Measurements from ENCODE around the gene ATP5MG. TPM values are rescaled to one million over a fixed set of nuclear protein-coding genes. Genes with fewer than 3 reads are reported as not detected.

ATP5MG gene
- total RNA-seq, 1 experiment from 2014 or later = 334 TPM

DNA sequence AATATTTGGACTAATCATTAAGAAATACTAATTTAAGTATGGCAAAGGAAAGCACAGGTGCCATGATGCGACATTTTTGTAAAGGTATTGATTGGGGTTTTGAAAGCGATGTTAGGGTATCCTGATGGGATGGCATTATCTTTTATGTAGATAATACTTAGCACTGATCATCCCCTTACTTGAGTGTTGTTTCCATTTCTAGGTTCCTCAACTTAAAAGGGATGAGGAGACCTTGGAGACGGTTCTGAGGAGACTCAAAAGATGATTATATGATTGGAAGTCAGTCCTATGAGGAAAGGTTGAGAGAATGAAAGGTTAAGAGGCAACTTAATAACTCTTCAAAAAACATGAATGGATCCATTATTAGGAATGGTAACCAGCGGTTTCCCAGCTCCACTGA is 46.0 kb downstream of the ATP5MG start:
- BruUV-seq (replicated peaks) = no TSS peak
- Histone ChIP-seq H3K4me3 (ENCODE audit: low read depth, low read length, poor library complexity, severe bottlenecking) (no peak overlapping the region), H3K4me1 (ENCODE audit: insufficient read depth, low read length, poor library complexity, severe bottlenecking) (peaks cover 19% of the 10 kb centered on the region), H3K36me3 (ENCODE audit: insufficient read depth, low read length, poor library complexity, severe bottlenecking) (no peaks in the 10 kb centered on the region), H3K27ac (ENCODE audit: low read depth, low read length, poor library complexity, severe bottlenecking) (no peak overlapping the region), H3K27me3 (replicated peaks; ENCODE audit: insufficient read depth, low read depth, low read length, poor library complexity) (no peaks in the 10 kb centered on the region), H3K9me3 (ENCODE audit: low read depth, low read length, poor library complexity, severe bottlenecking) (no peaks in the 10 kb centered on the region)
- ChIA-PET CTCF (no interaction called here), POLR2A (ENCODE audit: low non-redundant PET) (no interaction called here)
- no peak for TF ChIP-seq EZH2 (IDR thresholded peaks at IDR 0.05; ENCODE audit: borderline replicate concordance, low read depth, low read length, poor library complexity, severe bottlenecking)
- TF ChIP-seq, protein P1, sequence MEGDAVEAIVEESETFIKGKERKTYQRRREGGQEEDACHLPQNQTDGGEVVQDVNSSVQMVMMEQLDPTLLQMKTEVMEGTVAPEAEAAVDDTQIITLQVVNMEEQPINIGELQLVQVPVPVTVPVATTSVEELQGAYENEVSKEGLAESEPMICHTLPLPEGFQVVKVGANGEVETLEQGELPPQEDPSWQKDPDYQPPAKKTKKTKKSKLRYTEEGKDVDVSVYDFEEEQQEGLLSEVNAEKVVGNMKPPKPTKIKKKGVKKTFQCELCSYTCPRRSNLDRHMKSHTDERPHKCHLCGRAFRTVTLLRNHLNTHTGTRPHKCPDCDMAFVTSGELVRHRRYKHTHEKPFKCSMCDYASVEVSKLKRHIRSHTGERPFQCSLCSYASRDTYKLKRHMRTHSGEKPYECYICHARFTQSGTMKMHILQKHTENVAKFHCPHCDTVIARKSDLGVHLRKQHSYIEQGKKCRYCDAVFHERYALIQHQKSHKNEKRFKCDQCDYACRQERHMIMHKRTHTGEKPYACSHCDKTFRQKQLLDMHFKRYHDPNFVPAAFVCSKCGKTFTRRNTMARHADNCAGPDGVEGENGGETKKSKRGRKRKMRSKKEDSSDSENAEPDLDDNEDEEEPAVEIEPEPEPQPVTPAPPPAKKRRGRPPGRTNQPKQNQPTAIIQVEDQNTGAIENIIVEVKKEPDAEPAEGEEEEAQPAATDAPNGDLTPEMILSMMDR (conservative IDR thresholded peaks at IDR 0.05; ENCODE audit: low read depth, low read length) = no peak
- intact Hi-C loops (cut with micrococcal nuclease; ENCODE audit: unreplicated experiment) = no loop called here
- no peak for DNase-seq (ENCODE audit: low spot score)

DNA sequence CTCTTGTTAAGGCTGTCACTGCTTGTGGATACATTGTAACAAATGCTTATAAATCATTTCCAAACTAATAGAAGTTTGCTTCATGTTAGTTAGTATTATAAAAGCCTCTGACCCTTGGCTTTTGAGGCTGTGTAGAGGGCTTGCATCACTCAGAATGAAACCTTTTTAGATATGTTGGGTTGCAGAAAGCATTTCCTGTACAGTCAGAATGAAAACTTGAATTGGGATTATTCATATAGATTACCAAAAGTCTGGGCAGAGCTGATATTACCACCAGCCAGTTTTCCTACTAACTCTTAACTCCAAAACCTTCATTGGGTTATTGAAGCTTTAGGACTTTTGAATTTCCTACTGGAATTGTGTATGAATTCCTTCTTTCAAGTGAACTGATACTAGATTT is 46.9 kb downstream of the ATP5MG start:
- Histone ChIP-seq H3K9me3 (ENCODE audit: low read depth, low read length, poor library complexity, severe bottlenecking) (no peaks in the 10 kb centered on the region), H3K27me3 (replicated peaks; ENCODE audit: insufficient read depth, low read depth, low read length, poor library complexity) (no peaks in the 10 kb centered on the region), H3K27ac (ENCODE audit: low read depth, low read length, poor library complexity, severe bottlenecking) (no peak overlapping the region), H3K4me3 (ENCODE audit: low read depth, low read length, poor library complexity, severe bottlenecking) (no peak overlapping the region), H3K4me1 (ENCODE audit: insufficient read depth, low read length, poor library complexity, severe bottlenecking) (peaks cover 11% of the 10 kb centered on the region), H3K36me3 (ENCODE audit: insufficient read depth, low read length, poor library complexity, severe bottlenecking) (no peaks in the 10 kb centered on the region)
- POLR2A ChIA-PET (ENCODE audit: low non-redundant PET) = no interaction called here
- DNase-seq (ENCODE audit: low spot score) = no peak
- TF ChIP-seq, protein P1 (conservative IDR thresholded peaks at IDR 0.05; ENCODE audit: low read depth, low read length) = no peak
- no peak for TF ChIP-seq EZH2 (IDR thresholded peaks at IDR 0.05; ENCODE audit: borderline replicate concordance, low read depth, low read length, poor library complexity, severe bottlenecking)
- CTCF ChIA-PET = no interaction called here
- BruUV-seq (replicated peaks) = no TSS peak
- intact Hi-C loops (cut with micrococcal nuclease; ENCODE audit: unreplicated experiment) = no loop called here

DNA sequence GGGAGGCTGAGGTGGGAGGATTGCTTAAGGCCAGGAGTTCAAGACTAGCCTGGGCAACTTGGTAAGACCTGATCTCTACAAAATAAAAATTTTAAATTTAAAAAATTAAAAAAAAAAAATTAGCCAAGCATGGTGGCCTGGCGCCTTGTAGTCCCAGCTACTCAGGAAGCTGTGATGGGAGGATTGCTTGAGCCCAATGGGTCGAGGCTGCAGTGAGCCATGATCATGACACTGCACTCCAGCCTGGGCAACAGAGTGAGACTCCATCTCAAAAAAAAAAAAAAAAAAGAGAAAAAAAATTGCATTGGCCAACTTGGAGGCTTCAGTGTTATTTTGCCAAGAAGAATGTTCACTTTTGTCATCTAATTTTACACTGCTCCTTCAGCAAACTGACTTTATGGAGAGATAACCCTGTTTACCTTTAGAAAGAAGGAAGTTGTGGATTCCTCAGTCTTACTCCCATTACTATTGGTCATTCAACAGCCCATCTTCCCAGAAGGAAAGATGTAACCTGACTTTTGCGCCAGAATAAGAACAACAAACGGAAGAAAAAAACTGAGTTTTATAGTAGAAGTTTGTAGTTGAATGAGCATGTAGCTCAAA is 48.0 kb downstream of the ATP5MG start:
- Histone ChIP-seq H3K4me3 (ENCODE audit: low read depth, low read length, poor library complexity, severe bottlenecking) (no peak overlapping the region), H3K27ac (ENCODE audit: low read depth, low read length, poor library complexity, severe bottlenecking) (no peak overlapping the region), H3K4me1 (ENCODE audit: insufficient read depth, low read length, poor library complexity, severe bottlenecking) (peaks cover 10% of the 10 kb centered on the region), H3K27me3 (replicated peaks; ENCODE audit: insufficient read depth, low read depth, low read length, poor library complexity) (no peaks in the 10 kb centered on the region), H3K9me3 (ENCODE audit: low read depth, low read length, poor library complexity, severe bottlenecking) (no peaks in the 10 kb centered on the region), H3K36me3 (ENCODE audit: insufficient read depth, low read length, poor library complexity, severe bottlenecking) (no peaks in the 10 kb centered on the region)
- DNase-seq (ENCODE audit: low spot score) = no peak
- BruUV-seq (replicated peaks) = no TSS peak
- ChIA-PET CTCF (no interaction called here), POLR2A (ENCODE audit: low non-redundant PET) (no interaction called here)
- intact Hi-C loops (cut with micrococcal nuclease; ENCODE audit: unreplicated experiment) = no loop called here
- no peak for TF ChIP-seq EZH2 (IDR thresholded peaks at IDR 0.05; ENCODE audit: borderline replicate concordance, low read depth, low read length, poor library complexity, severe bottlenecking)
- TF ChIP-seq, protein P1 (conservative IDR thresholded peaks at IDR 0.05; ENCODE audit: low read depth, low read length) = no peak
